OCI-LY1 (cell line): ENCODE data around the gene RBPMS2.

Experiments used
- CTCF ChIP-seq: fragments of 200-600 bp; sonication (generic), shearing (Covaris generic); IDR thresholded peaks from 2 replicates; pipeline ENCODE4 v1.5.1; 2017; ENCODE audit warnings: mild to moderate bottlenecking, antibody characterized with exemption, low read length, moderate library complexity, mixed read lengths
- EZH2 ChIP-seq: fragments of 200-600 bp; sonication (generic), shearing (Covaris generic); IDR thresholded peaks from 2 replicates; pipeline ENCODE4 v1.8.0; 2017; ENCODE audit warnings: borderline replicate concordance, mixed run types, mild to moderate bottlenecking, antibody characterized with exemption, low read length, moderate library complexity, mixed read lengths

GRCh38 chr15:64751464-64751863 is 23.9 kb downstream of the RBPMS2 start:
- TF ChIP-seq CTCF (no peak), EZH2 (no peak)
